H9 (cell line): Measurements from ENCODE around the gene WDR7. TPM values are rescaled to one million over a fixed set of nuclear protein-coding genes. Genes with fewer than 3 reads are reported as not detected.

ENCODE experiments used
- DNase-seq: peaks from one replicate; pipeline ENCODE4 v3.0.0-alpha.2; 2017
- H2AFZ ChIP-seq: one replicate; pipeline ENCODE4 v1.6.1; 2013; ENCODE audit warnings: mild to moderate bottlenecking, low read length, control low read depth, moderate library complexity
- H2AK5ac ChIP-seq: 2 replicates; pipeline ENCODE4 v1.6.1; 2013; ENCODE audit warnings: low read length, control low read depth, mixed read lengths; ENCODE audit not compliant: insufficient read length
- H2BK120ac ChIP-seq: one replicate; pipeline ENCODE4 v1.6.1; 2013; ENCODE audit warnings: low read depth, mild to moderate bottlenecking, low read length, control low read depth, inconsistent platforms; ENCODE audit not compliant: poor library complexity, severe bottlenecking
- H2BK12ac ChIP-seq: 2 replicates; pipeline ENCODE4 v1.6.1; 2013; ENCODE audit warnings: low read length, control low read depth, mixed read lengths, low read depth; ENCODE audit not compliant: insufficient read length
- H2BK15ac ChIP-seq: 2 replicates; pipeline ENCODE4 v1.6.1; 2013; ENCODE audit warnings: low read depth, low read length, control low read depth
- H2BK20ac ChIP-seq: one replicate; pipeline ENCODE4 v1.6.1; 2013; ENCODE audit warnings: low read depth, mild to moderate bottlenecking, low read length, control low read depth, inconsistent platforms; ENCODE audit not compliant: poor library complexity, severe bottlenecking
- H2BK5ac ChIP-seq: 2 replicates; pipeline ENCODE4 v1.6.1; 2013; ENCODE audit warnings: low read length, control low read depth, mixed read lengths; ENCODE audit not compliant: insufficient read length
- H3K14ac ChIP-seq: 2 replicates; pipeline ENCODE4 v1.6.1; 2013; ENCODE audit warnings: low read length, control low read depth; ENCODE audit not compliant: insufficient read depth
- H3K18ac ChIP-seq: 2 replicates; pipeline ENCODE4 v1.6.1; 2013; ENCODE audit warnings: low read depth, mild to moderate bottlenecking, mixed read lengths, low read length, control low read depth; ENCODE audit not compliant: insufficient read length
- H3K23ac ChIP-seq: 2 replicates; pipeline ENCODE4 v1.6.1; 2013; ENCODE audit warnings: low read length, control low read depth, mixed read lengths, low read depth; ENCODE audit not compliant: insufficient read length
- H3K23me2 ChIP-seq: 2 replicates; pipeline ENCODE4 v1.6.1; 2013; ENCODE audit warnings: low read depth, mild to moderate bottlenecking, mixed read lengths, low read length, control low read depth; ENCODE audit not compliant: insufficient read length, poor library complexity, severe bottlenecking
- H3K27ac ChIP-seq: 2 replicates; pipeline ENCODE4 v1.5.1; 2013; ENCODE audit warnings: low read length, control low read depth, mixed read lengths, low read depth; ENCODE audit not compliant: insufficient read length
- H3K27me3 ChIP-seq: 2 replicates; pipeline ENCODE4 v1.6.1; 2013; ENCODE audit warnings: low read length, control low read depth, inconsistent platforms; ENCODE audit not compliant: insufficient read depth
- H3K4ac ChIP-seq: 2 replicates; pipeline ENCODE4 v1.6.1; 2013; ENCODE audit warnings: low read depth, mild to moderate bottlenecking, control low read depth, inconsistent platforms, low read length, moderate library complexity
- H3K4me1 ChIP-seq: 2 replicates; pipeline ENCODE4 v1.6.1; 2013; ENCODE audit warnings: low read length, control low read depth, inconsistent platforms; ENCODE audit not compliant: insufficient read depth
- H3K4me2 ChIP-seq: 2 replicates; pipeline ENCODE4 v1.6.1; 2013; ENCODE audit warnings: low read length, control low read depth, mixed read lengths; ENCODE audit not compliant: insufficient read length, insufficient read depth
- H3K56ac ChIP-seq: 2 replicates; pipeline ENCODE4 v1.6.1; 2013; ENCODE audit warnings: low read depth, mild to moderate bottlenecking, mixed read lengths, low read length, control low read depth; ENCODE audit not compliant: insufficient read length
- H3K79me1 ChIP-seq: 2 replicates; pipeline ENCODE4 v1.6.1; 2013; ENCODE audit warnings: low read depth, mild to moderate bottlenecking, moderate library complexity, low read length, control low read depth, inconsistent platforms; ENCODE audit not compliant: insufficient read depth, poor library complexity, severe bottlenecking
- H3K79me2 ChIP-seq: 2 replicates; pipeline ENCODE4 v1.6.1; 2013; ENCODE audit warnings: low read length, control low read depth, inconsistent platforms; ENCODE audit not compliant: insufficient read depth
- H3K9ac ChIP-seq: 2 replicates; pipeline ENCODE4 v1.6.1; 2013; ENCODE audit warnings: low read length, control low read depth, mixed read lengths; ENCODE audit not compliant: insufficient read length; ENCODE audit errors: extremely low read depth
- H3K9me3 ChIP-seq: one replicate; pipeline ENCODE4 v1.6.1; 2013; ENCODE audit warnings: low read depth, low read length, inconsistent platforms; ENCODE audit not compliant: control insufficient read depth
- H3T11ph ChIP-seq: one replicate; pipeline ENCODE4 v1.6.1; 2013; ENCODE audit warnings: mild to moderate bottlenecking, low read length, control low read depth, inconsistent platforms
- H4K20me1 ChIP-seq: one replicate; pipeline ENCODE4 v1.6.1; 2013; ENCODE audit not compliant: control insufficient read depth, insufficient read length, insufficient read depth
- H4K5ac ChIP-seq: 2 replicates; pipeline ENCODE4 v1.6.1; 2013; ENCODE audit warnings: low read depth, mild to moderate bottlenecking, mixed read lengths, low read length, control low read depth; ENCODE audit not compliant: insufficient read length
- H4K8ac ChIP-seq: replicated peaks from 2 replicates; pipeline ENCODE4 v1.6.1; 2013; ENCODE audit warnings: low read length, control low read depth, mixed read lengths, low read depth; ENCODE audit not compliant: insufficient read length
- H4K91ac ChIP-seq: 2 replicates; pipeline ENCODE4 v1.6.1; 2013; ENCODE audit warnings: low read depth, mild to moderate bottlenecking, moderate library complexity, mixed read lengths, low read length, control low read depth; ENCODE audit not compliant: insufficient read length
- H3K27ac Mint-ChIP-seq, 3 experiments: 2 replicates in 2 of 3; 3 replicates in 1 of 3; pipeline ENCODE4 v1.8.0; 2020 to 2021; ENCODE audit warnings: mixed read lengths in 3 of 3, mild to moderate bottlenecking in 1 of 3, moderate library complexity in 1 of 3
- H3K27me3 Mint-ChIP-seq: 2 replicates; pipeline ENCODE4 v1.8.0; 2021; ENCODE audit warnings: low read depth, mild to moderate bottlenecking, moderate library complexity, mixed read lengths
- H3K36me3 Mint-ChIP-seq, 3 experiments: 2 replicates in 2 of 3; 3 replicates in 1 of 3; pipeline ENCODE4 v1.8.0; 2020 to 2021; ENCODE audit warnings: low read depth in 3 of 3, mixed read lengths in 3 of 3; ENCODE audit not compliant: insufficient read depth in 1 of 3
- H3K4me1 Mint-ChIP-seq, 2 experiments: 2 replicates each; pipeline ENCODE4 v1.8.0; 2020; ENCODE audit warnings: mixed read lengths in 2 of 2
- H3K4me3 Mint-ChIP-seq, 2 experiments: 2 replicates in 1 of 2; 3 replicates in 1 of 2; pipeline ENCODE4 v1.8.0; 2020 to 2021; ENCODE audit warnings: mild to moderate bottlenecking in 2 of 2, mixed read lengths in 2 of 2, moderate library complexity in 1 of 2
- H3K9me3 Mint-ChIP-seq, 2 experiments: 2 replicates in 1 of 2; 3 replicates in 1 of 2; pipeline ENCODE4 v1.8.0; 2020; ENCODE audit warnings: mild to moderate bottlenecking in 2 of 2, mixed read lengths in 2 of 2, moderate library complexity in 1 of 2
- WGBS: extraction: QIAGEN DNeasy Blood & Tissue Kit; methylation state at CpG from one replicate; pipeline ENCODE4 v1.1.7; 2013; ENCODE audit warnings: missing lambda C conversion rate, low lambda C conversion rate, mixed read lengths; ENCODE audit not compliant: insufficient read length; ENCODE audit errors: extremely low coverage; 5-methylcytosine and 5-hydroxymethylcytosine counted together
- total RNA-seq: library from RNA; stranded (reverse); gene quantifications from 2 replicates; pipeline ENCODE4 v1.2.1, GENCODE V29; 2021
- TF ChIP-seq, protein P1 (sequence below): fragments of 200-600 bp; sonication (generic); conservative IDR thresholded peaks from 3 replicates; pipeline ENCODE4 v1.8.0; 2021; ENCODE audit warnings: antibody characterized with exemption, mild to moderate bottlenecking

WDR7 gene
- total RNA-seq, 1 experiment from 2014 or later: 14.8 TPM

DNA sequence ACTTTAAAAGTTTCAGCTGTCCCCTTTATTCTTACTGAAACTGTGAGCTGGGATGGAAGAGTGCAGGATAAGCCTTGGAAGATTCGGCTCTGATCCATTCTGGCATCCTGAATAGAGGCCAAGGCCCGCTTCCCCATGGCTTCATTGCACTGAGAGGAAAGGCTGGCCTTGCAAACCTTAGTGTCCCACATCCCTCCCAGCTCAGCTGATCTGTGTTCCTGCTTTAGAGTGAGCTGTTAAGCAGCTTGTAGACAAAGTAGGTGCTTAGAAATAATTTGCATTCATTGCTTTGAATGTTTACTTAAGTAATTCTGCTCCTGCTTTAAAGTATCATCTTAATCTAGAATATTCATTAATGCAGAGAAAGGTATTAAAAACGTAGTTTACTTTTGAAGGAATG is 326.1 kb downstream of the WDR7 start:
- DNase-seq: no peak
- no CpG with 5 or more reads among the region's 3 CpGs for WGBS

More for the DNA sequence above, 326.1 kb downstream of the WDR7 start:
- Histone ChIP-seq H2BK5ac (no peak overlapping the region), H4K20me1 (no peaks in the 10 kb centered on the region), H3K18ac (no peak overlapping the region), H3K27ac (no peak overlapping the region), H4K5ac (no peak overlapping the region), H3K14ac (no peak overlapping the region), H3T11ph (no peak overlapping the region), H3K23ac (no peak overlapping the region), H2BK120ac (no peak overlapping the region), H3K4me2 (no peak overlapping the region), H3K23me2 (no peaks in the 10 kb centered on the region), H2AFZ (no peak overlapping the region), H2AK5ac (no peak overlapping the region), H3K9ac (no peak overlapping the region), H3K4ac (no peak overlapping the region), H3K79me2 (no peaks in the 10 kb centered on the region), H2BK20ac (no peak overlapping the region), H3K27me3 (no peaks in the 10 kb centered on the region), H3K9me3 (no peaks in the 10 kb centered on the region), H2BK12ac (no peak overlapping the region), H3K79me1 (no peaks in the 10 kb centered on the region), H3K4me1 (no peaks in the 10 kb centered on the region), H4K91ac (no peak overlapping the region), H3K56ac (no peak overlapping the region), H4K8ac (no peak overlapping the region), H2BK15ac (no peak overlapping the region)
- Mint-ChIP-seq H3K36me3 (no peaks in the 10 kb centered on the region), H3K9me3 (no peaks in the 10 kb centered on the region), H3K4me3 (no peak overlapping the region), H3K27ac (no peak overlapping the region), H3K4me1 (peaks cover 4 to 8% of the 10 kb centered on the region in 2 experiments; a peak in 3 of 4 replicates), H3K27me3 (no peaks in the 10 kb centered on the region)
- TF ChIP-seq, protein P1, sequence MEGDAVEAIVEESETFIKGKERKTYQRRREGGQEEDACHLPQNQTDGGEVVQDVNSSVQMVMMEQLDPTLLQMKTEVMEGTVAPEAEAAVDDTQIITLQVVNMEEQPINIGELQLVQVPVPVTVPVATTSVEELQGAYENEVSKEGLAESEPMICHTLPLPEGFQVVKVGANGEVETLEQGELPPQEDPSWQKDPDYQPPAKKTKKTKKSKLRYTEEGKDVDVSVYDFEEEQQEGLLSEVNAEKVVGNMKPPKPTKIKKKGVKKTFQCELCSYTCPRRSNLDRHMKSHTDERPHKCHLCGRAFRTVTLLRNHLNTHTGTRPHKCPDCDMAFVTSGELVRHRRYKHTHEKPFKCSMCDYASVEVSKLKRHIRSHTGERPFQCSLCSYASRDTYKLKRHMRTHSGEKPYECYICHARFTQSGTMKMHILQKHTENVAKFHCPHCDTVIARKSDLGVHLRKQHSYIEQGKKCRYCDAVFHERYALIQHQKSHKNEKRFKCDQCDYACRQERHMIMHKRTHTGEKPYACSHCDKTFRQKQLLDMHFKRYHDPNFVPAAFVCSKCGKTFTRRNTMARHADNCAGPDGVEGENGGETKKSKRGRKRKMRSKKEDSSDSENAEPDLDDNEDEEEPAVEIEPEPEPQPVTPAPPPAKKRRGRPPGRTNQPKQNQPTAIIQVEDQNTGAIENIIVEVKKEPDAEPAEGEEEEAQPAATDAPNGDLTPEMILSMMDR: no peak
